K562 (cell line): ENCODE results near the gene CLHC1. TPM values are rescaled to one million over a fixed set of nuclear protein-coding genes. Genes with fewer than 3 reads are reported as not detected.

ENCODE experiments used
- ATAC-seq: fragments of 200-7000 bp; cut with Tn5 transposase; 3 replicates; pipeline ENCODE4 v1.9.1; 2020; ENCODE audit warnings: moderate library complexity
- BruUV-seq: library from RNA; stranded (reverse); fragments of 400-500 nt; replicated peaks from 2 replicates; lab custom pipeline; 2021; lab: Mats Ljungman, UMichigan
- CTCF ChIA-PET: fragments of 300-600 bp; formaldehyde crosslinking; extraction: SDS; loops from one replicate; lab custom pipeline; 2021; ENCODE audit warnings: low intra/inter-chr PET ratio; lab: Yijun Ruan, JAX
- POLR2A ChIA-PET: fragments of 300-600, 350-650 bp; sonication (Branson Sonifier 250); formaldehyde crosslinking; extraction: SDS; loops from one replicate; lab custom pipeline; 2021; ENCODE audit warnings: antibody characterized with exemption, inconsistent platforms; lab: Yijun Ruan, JAX
- DNase-seq, 4 experiments: peaks; one replicate each; pipeline versions ENCODE4 v3.0.0 to v3.0.0-alpha.2; 2011 to 2018; ENCODE audit warnings: low spot score in 3 of 4, mixed read lengths in 3 of 4; ENCODE audit errors: extremely low read depth in 1 of 4
- FAIRE-seq: peaks from 2 replicates; lab custom pipeline; 2011; peaks lifted over from hg19 to GRCh38; lab: Jason Lieb, UNC
- H2AFZ ChIP-seq: 2 replicates; pipeline ENCODE4 v1.6.0; 2011; ENCODE audit warnings: low read depth, low read length, control low read depth, inconsistent platforms
- H3K27ac ChIP-seq: fragments of 200-600 bp; 3 replicates; pipeline ENCODE4 v1.8.0; 2011; ENCODE audit warnings: low read depth, mild to moderate bottlenecking, control low read depth, inconsistent platforms, low read length, moderate library complexity, mixed read lengths; ENCODE audit errors: extremely low read depth
- H3K27me3 ChIP-seq, 2 experiments: fragments of 300-600 bp in 1 of 2; 2 replicates in 1 of 2; 3 replicates in 1 of 2; pipeline versions ENCODE4 v1.6.0 to v1.8.0; 2011; ENCODE audit warnings: inconsistent platforms in 2 of 2, low read length in 2 of 2, mild to moderate bottlenecking in 1 of 2, mixed read lengths in 1 of 2, moderate library complexity in 1 of 2; ENCODE audit not compliant: control insufficient read depth in 2 of 2, insufficient read depth in 2 of 2
- H3K36me3 ChIP-seq: fragments of 300-600 bp; 3 replicates; pipeline ENCODE4 v1.8.0; 2011; ENCODE audit warnings: mild to moderate bottlenecking, low read length, inconsistent platforms; ENCODE audit not compliant: control insufficient read depth, insufficient read depth
- H3K4me1 ChIP-seq, 2 experiments: fragments of 200-600 bp in 1 of 2; replicated peaks in 1 of 2; 2 replicates in 1 of 2; 3 replicates in 1 of 2; pipeline versions ENCODE4 v1.5.1 to v1.8.0; 2011; ENCODE audit warnings: inconsistent platforms in 2 of 2, low read length in 2 of 2, mild to moderate bottlenecking in 1 of 2, mixed read lengths in 1 of 2, moderate library complexity in 1 of 2; ENCODE audit not compliant: control insufficient read depth in 2 of 2, insufficient read depth in 2 of 2
- H3K4me2 ChIP-seq: 2 replicates; pipeline ENCODE4 v1.6.1; 2011; ENCODE audit warnings: low read length, control low read depth, inconsistent platforms, mixed read lengths; ENCODE audit not compliant: insufficient read depth
- H3K4me3 ChIP-seq: fragments of 200-600 bp; sonication (generic), shearing (Covaris generic); 2 replicates; pipeline ENCODE4 v1.5.1; 2016; ENCODE audit warnings: control low read depth, inconsistent platforms
- H3K79me2 ChIP-seq: fragments of 200-600 bp; 3 replicates; pipeline ENCODE4 v1.8.0; 2011; ENCODE audit warnings: low read length, inconsistent platforms; ENCODE audit not compliant: control insufficient read depth, insufficient read depth
- H3K9ac ChIP-seq, 2 experiments: 2 replicates each; pipeline versions ENCODE4 v1.6.0 to v1.6.1; 2011; ENCODE audit warnings: low read depth in 2 of 2, low read length in 2 of 2, control low read depth in 1 of 2, inconsistent platforms in 1 of 2, mild to moderate bottlenecking in 1 of 2, mixed read lengths in 1 of 2; ENCODE audit not compliant: insufficient read depth in 1 of 2
- H3K9me1 ChIP-seq: one replicate; pipeline ENCODE4 v1.6.0; 2011; ENCODE audit warnings: inconsistent platforms, mild to moderate bottlenecking, low read length, moderate library complexity; ENCODE audit not compliant: control insufficient read depth, insufficient read depth
- H3K9me3 ChIP-seq: replicated peaks from 2 replicates; pipeline ENCODE4 v1.5.1; 2011; ENCODE audit warnings: low read depth, low read length, inconsistent platforms; ENCODE audit not compliant: control insufficient read depth, insufficient read depth
- H4K20me1 ChIP-seq: replicated peaks from 2 replicates; pipeline ENCODE4 v1.6.1; 2011; ENCODE audit warnings: low read length, inconsistent platforms, mixed read lengths; ENCODE audit not compliant: control insufficient read depth, insufficient read depth
- C11orf30 ChIP-seq: fragments of 450-650 bp; IDR thresholded peaks from 2 replicates; pipeline ENCODE4 v1.6.1; 2016; ENCODE audit warnings: low read depth, mild to moderate bottlenecking
- FOSL1 ChIP-seq: fragments of 200-800 bp; sonication (Bioruptor generic); conservative IDR thresholded peaks from 2 replicates; pipeline ENCODE4 v1.6.1; 2016; ENCODE audit warnings: missing genetic modification characterization, missing compliant biosample characterization
- JUND ChIP-seq, 2 experiments: IDR thresholded peaks; 2 replicates in 1 of 2; 3 replicates in 1 of 2; pipeline ENCODE4 v1.6.1; 2011; ENCODE audit warnings: borderline replicate concordance in 2 of 2, low read depth in 2 of 2, low read length in 2 of 2, improper control_type of control experiment in 1 of 2, missing biosample characterization in 1 of 2, missing genetic modification characterization in 1 of 2, missing genetic modification reagents in 1 of 2
- POLR2B ChIP-seq: fragments of 450-650 bp; IDR thresholded peaks from 2 replicates; pipeline ENCODE4 v1.6.1; 2018; ENCODE audit warnings: low read depth; ENCODE audit not compliant: partially characterized antibody
- PRPF4 ChIP-seq: fragments of 200-400 bp; formaldehyde crosslinking; IDR thresholded peaks from one replicate; pipeline ENCODE4 v1.6.1; 2017; ENCODE audit warnings: low read length, low read depth, mild to moderate bottlenecking; ENCODE audit not compliant: insufficient read depth, poor library complexity, severe bottlenecking
- RAD21 ChIP-seq, 2 experiments: fragments of 250-450 bp in 1 of 2; fragments of 450-650 bp in 1 of 2; sonication (Bioruptor Pico) in 1 of 2; formaldehyde crosslinking in 1 of 2; IDR thresholded peaks in 1 of 2; conservative IDR thresholded peaks in 1 of 2; 2 replicates each; pipeline versions ENCODE4 v1.4.0 to v1.8.0; 2020 to 2022; ENCODE audit warnings: mild to moderate bottlenecking in 2 of 2, moderate library complexity in 1 of 2
- RBFOX2 ChIP-seq: fragments of 200-400 bp; formaldehyde crosslinking; IDR thresholded peaks from 2 replicates; pipeline ENCODE4 v1.6.1; 2017; ENCODE audit warnings: low read depth, mild to moderate bottlenecking, low read length, moderate library complexity
- TAF7 ChIP-seq: fragments of 450-650 bp; IDR thresholded peaks from 2 replicates; pipeline ENCODE4 v1.6.1; 2016; ENCODE audit warnings: missing genetic modification characterization, missing compliant biosample characterization
- ZNF143 ChIP-seq: sonication (generic); formaldehyde crosslinking; IDR thresholded peaks from 2 replicates; pipeline ENCODE4 v1.9.0; 2022; ENCODE audit warnings: mild to moderate bottlenecking, missing genetic modification reagents
- ZNF766 ChIP-seq: fragments of 200-800 bp; sonication (Bioruptor generic); conservative IDR thresholded peaks from 2 replicates; pipeline ENCODE4 v1.6.1; 2016; ENCODE audit warnings: missing genetic modification characterization, missing compliant biosample characterization
- WGBS: fragments of 100-300 bp; shearing (Covaris generic); methylation state at CpG from one replicate; pipeline ENCODE4 v1.1.6; 2016; ENCODE audit warnings: low coverage, mixed read lengths; ENCODE audit not compliant: insufficient coverage; ENCODE audit errors: missing lambda C conversion rate; 5-methylcytosine and 5-hydroxymethylcytosine counted together
- in situ Hi-C: fragments of 300-500 bp; cut with MboI; formaldehyde crosslinking; loops from 4 replicates; pipeline ENCODE4 v1.15.0; 2018; ENCODE audit warnings: inconsistent platforms, mixed read lengths
- intact Hi-C: fragments of 100-400 bp; cut with micrococcal nuclease; formaldehyde crosslinking; loops from 2 replicates; pipeline ENCODE4 v1.14.2; 2022
- polyA plus RNA-seq, 8 experiments: library from polyadenylated mRNA; depleted of rRNA in 4 of 8; stranded (reverse) in 5 of 8; unstranded in 3 of 8; fragments of >200 nt; fragmentation: Nextera tagmentation in 2 of 8; fragmentation: Illumina TruSeq in 1 of 8; extraction: Ambion mirVana in 2 of 8; extraction: Trizol in 1 of 8; gene quantifications; 2 replicates each; pipeline versions ENCODE4 v1.2.1 to v1.2.3, GENCODE V29; 2011 to 2014; ENCODE audit warnings: inconsistent platforms in 1 of 8, missing spikeins in 1 of 8
- total RNA-seq, 7 experiments: library from RNA; depleted of rRNA in 6 of 7; stranded (reverse); fragments of >200 nt in 6 of 7; fragmentation: Illumina TruSeq in 2 of 7; extraction: Trizol in 2 of 7; gene quantifications; 2 replicates each; pipeline versions ENCODE4 v1.2.1 to v1.2.3, GENCODE V29; 2011 to 2021; ENCODE audit warnings: low replicate concordance in 1 of 7
- TF ChIP-seq, protein P1 (sequence below), 2 experiments: fragments of 450-650 bp in 1 of 2; sonication (generic) in 1 of 2; formaldehyde crosslinking in 1 of 2; IDR thresholded peaks in 1 of 2; conservative IDR thresholded peaks in 1 of 2; 2 replicates each; pipeline versions ENCODE4 v1.6.1 to v1.8.1; 2016 to 2023; ENCODE audit warnings: mild to moderate bottlenecking in 2 of 2, moderate library complexity in 2 of 2, inconsistent platforms in 1 of 2, missing genetic modification reagents in 1 of 2

Gene CLHC1
- total and polyA plus RNA-seq, 9 of the 15 experiments (the other 6 are each of a cell fraction or from before 2014, with no cell fraction given), result 3.7 to 14.3 (median 8.6) TPM

- no peak for TF ChIP-seq POLR2B
- TF ChIP-seq RAD21 (CRISPR knock-in tag; conservative IDR thresholded peaks at IDR 0.05 in 1 of 2, IDR thresholded peaks at IDR 0.05 in 1 of 2), result peak; percentile 92 to 94
- TF ChIP-seq FOSL1, result 0 out of 2 replicates have a peak, but pooled peaks have one; percentile 15
- no peak for TF ChIP-seq ZNF766 (CRISPR knock-in tag)
- peak; percentile 15; the same call in 1 of the 2 replicates for TF ChIP-seq C11orf30
- no peak for TF ChIP-seq PRPF4
- no peak for TF ChIP-seq TAF7
These were observed 63.6 kb downstream of the CLHC1 start (continued) for GRCh38 chr2:55168221-55169154.

DNA sequence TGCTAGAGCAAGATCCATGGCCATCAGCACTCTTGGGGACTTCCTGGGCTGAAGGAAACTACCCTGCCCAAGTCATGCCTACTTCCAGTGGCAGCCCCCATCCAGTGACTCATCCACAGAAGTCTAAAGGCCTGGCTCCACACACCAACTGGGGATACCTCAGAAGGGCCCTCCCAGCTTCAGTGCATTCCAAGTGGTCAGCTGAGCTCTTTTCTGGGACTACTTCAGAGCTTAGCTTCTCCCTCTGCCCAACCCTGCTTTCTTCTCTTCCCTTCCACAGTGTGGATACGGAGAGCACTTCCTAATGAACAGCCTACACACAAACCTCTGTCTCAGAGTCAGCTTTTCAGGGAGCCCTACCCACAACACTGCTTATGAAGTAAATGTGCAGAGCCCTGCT lies 66.5 kb downstream of the CLHC1 start:
- Histone ChIP-seq H4K20me1 (no peaks in the 10 kb centered on the region), H3K27me3 (no peaks in the 10 kb centered on the region), H3K4me2 (no peak overlapping the region), H3K9me1 (no peaks in the 10 kb centered on the region), H3K27ac (no peak overlapping the region), H3K36me3 (no peaks in the 10 kb centered on the region), H3K9me3 (no peaks in the 10 kb centered on the region), H3K4me3 (no peak overlapping the region), H3K4me1 (peaks cover 4 to 31% of the 10 kb centered on the region in 2 experiments; a peak in 3 of 5 replicates), H2AFZ (no peak overlapping the region), H3K79me2 (no peaks in the 10 kb centered on the region), H3K9ac (no peak overlapping the region; a peak in 1 of 4 replicates)
- intact Hi-C loops (loop anchor here (2.0 to 5.0 kb wide), 3 partner anchors 25 to 198 kb away; no protein-coding TSS in a partner anchor), in situ Hi-C loops (loop anchor here (10.0 kb wide), 1 partner anchor 261 kb away; no protein-coding TSS in a partner anchor)
- POLR2A ChIA-PET, result interaction anchor here (0.6 to 3.5 kb wide), 8 partner anchors 12 to 163 kb away, joined by 3 to 19 read pairs (median 3); no protein-coding TSS in a partner anchor
- 67% methylated on average over 1 of the region's 1 CpG for WGBS
- ATAC-seq, result no peak; the same call in 2 of the 3 replicates
- FAIRE-seq, result no peak
- CTCF ChIA-PET, result no interaction called here
- TF ChIP-seq ZNF143 (CRISPR knock-in tag), result no peak
- peak; percentile 18; the same call in 1 of the 2 replicates for TF ChIP-seq JUND (IDR thresholded peaks at IDR 0.05; ENCODE audit: borderline replicate concordance, low read depth, low read length)
- no peak for TF ChIP-seq JUND (tag; IDR thresholded peaks at IDR 0.05; ENCODE audit: borderline replicate concordance, low read depth, low read length)
- TF ChIP-seq RBFOX2, result no peak
- TF ChIP-seq, protein P1, sequence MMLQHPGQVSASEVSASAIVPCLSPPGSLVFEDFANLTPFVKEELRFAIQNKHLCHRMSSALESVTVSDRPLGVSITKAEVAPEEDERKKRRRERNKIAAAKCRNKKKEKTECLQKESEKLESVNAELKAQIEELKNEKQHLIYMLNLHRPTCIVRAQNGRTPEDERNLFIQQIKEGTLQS (IDR thresholded peaks at IDR 0.05), result peak; percentile 22; the same call in 1 of the 2 replicates
- TF ChIP-seq, protein P1 (CRISPR knock-in tag; conservative IDR thresholded peaks at IDR 0.05), result no peak
- DNase-seq, result no peak
- BruUV-seq, result no TSS peak
